GM10266 (cell line): ENCODE measurements around the gene SBF1.

Source experiments
- DNase-seq: peaks from one replicate; pipeline ENCODE4 v3.0.0; 2012; ENCODE audit errors: extremely low spot score
- CTCF ChIP-seq: IDR thresholded peaks from 2 replicates; pipeline ENCODE4 v1.5.1; 2012; ENCODE audit warnings: mild to moderate bottlenecking, low read depth; ENCODE audit not compliant: control insufficient read depth, insufficient read depth; ENCODE audit errors: missing control alignments

The SBF1 gene

GRCh38 chr22:50420581-50420980 is 54.3 kb downstream of the SBF1 start:
- no peak for DNase-seq
- TF ChIP-seq CTCF: no peak

GRCh38 chr22:50420015-50420414 is 54.8 kb downstream of the SBF1 start:
- no peak for DNase-seq
- no peak for TF ChIP-seq CTCF

- no peak for DNase-seq
- no peak for TF ChIP-seq CTCF
These were observed 55.7 kb downstream of the SBF1 start for GRCh38 chr22:50419116-50419515.

- no peak for TF ChIP-seq CTCF
- no peak for DNase-seq
These were observed 56.2 kb downstream of the SBF1 start for GRCh38 chr22:50418624-50419023.

GRCh38 chr22:50417411-50418210 is 57.2 kb downstream of the SBF1 start:
- no peak for TF ChIP-seq CTCF
- DNase-seq: no peak

GRCh38 chr22:50416996-50417395 is 57.8 kb downstream of the SBF1 start:
- TF ChIP-seq CTCF: no peak
- DNase-seq: no peak

- DNase-seq: no peak
- TF ChIP-seq CTCF: no peak
These were observed 59.4 kb downstream of the SBF1 start for GRCh38 chr22:50415426-50415825.
